Effector memory CD4-positive, alpha-beta T cell (primary cell): ENCODE results near the gene RPS5.
"Not testable (repeated sequence)": the region's sequence is repeated elsewhere in the genome, so short reads cannot be mapped to it uniquely, and the experiment has no call there.

Experiments used
- DNase-seq, 3 donors: peaks; one replicate each; pipeline ENCODE4 v3.0.0-alpha.2; 2020
- H3K27ac ChIP-seq: 2 replicates; pipeline ENCODE4 v1.7.0; 2013; ENCODE audit warnings: mild to moderate bottlenecking, low read length, moderate library complexity; ENCODE audit not compliant: insufficient read depth, poor library complexity, severe bottlenecking
- H3K27me3 ChIP-seq: replicated peaks from 2 replicates; pipeline ENCODE4 v1.7.0; 2013; ENCODE audit warnings: mild to moderate bottlenecking, low read length; ENCODE audit not compliant: insufficient read depth, control insufficient read depth, poor library complexity, severe bottlenecking
- H3K36me3 ChIP-seq: 2 replicates; pipeline ENCODE4 v1.7.0; 2013; ENCODE audit warnings: mild to moderate bottlenecking, low read length, moderate library complexity; ENCODE audit not compliant: control insufficient read depth, insufficient read depth
- H3K4me1 ChIP-seq: 2 replicates; pipeline ENCODE4 v1.7.0; 2013; ENCODE audit warnings: low read length, mild to moderate bottlenecking; ENCODE audit not compliant: control insufficient read depth, insufficient read depth, poor library complexity, severe bottlenecking
- H3K4me3 ChIP-seq: 2 replicates; pipeline ENCODE4 v1.7.0; 2013; ENCODE audit warnings: low read length, low read depth, mild to moderate bottlenecking; ENCODE audit not compliant: insufficient read depth, poor library complexity, severe bottlenecking
- H3K9me3 ChIP-seq: 2 replicates; pipeline ENCODE4 v1.7.0; 2013; ENCODE audit warnings: mild to moderate bottlenecking, low read length, moderate library complexity; ENCODE audit not compliant: control insufficient read depth

RPS5 gene

GRCh38 chr19:58372311-58373133 lies 14.5 kb upstream of the RPS5 start:
- H3K4me3 ChIP-seq, result no peak overlapping the region
- no peaks in the 10 kb centered on the region for H3K4me1 ChIP-seq
- H3K36me3 ChIP-seq, result no peaks in the 10 kb centered on the region
- no peak for DNase-seq
- no peaks in the 10 kb centered on the region for H3K27me3 ChIP-seq
- H3K9me3 ChIP-seq, result no peaks in the 10 kb centered on the region
- H3K27ac ChIP-seq, result no peak overlapping the region

- DNase-seq, result no peak
- Histone ChIP-seq H3K4me1 (no peaks in the 10 kb centered on the region), H3K27me3 (no peaks in the 10 kb centered on the region), H3K4me3 (no peak overlapping the region), H3K36me3 (no peaks in the 10 kb centered on the region), H3K27ac (no peak overlapping the region), H3K9me3 (no peaks in the 10 kb centered on the region)
Observed at GRCh38 chr19:58374200-58374599, 12.9 kb upstream of the RPS5 start.

GRCh38 chr19:58376724-58377123 lies 10.3 kb upstream of the RPS5 start:
- H3K27me3 ChIP-seq, H3K9me3 ChIP-seq, H3K4me3 ChIP-seq, DNase-seq, H3K36me3 ChIP-seq, H3K27ac ChIP-seq, H3K4me1 ChIP-seq: not testable (repeated sequence)

- no peaks in the 10 kb centered on the region for H3K36me3 ChIP-seq
- no peak for DNase-seq
- H3K9me3 ChIP-seq, result no peaks in the 10 kb centered on the region
- H3K4me1 ChIP-seq, result peaks cover 14% of the 10 kb centered on the region
- no peaks in the 10 kb centered on the region for H3K27me3 ChIP-seq
- H3K27ac ChIP-seq, result no peak overlapping the region
- H3K4me3 ChIP-seq, result no peak overlapping the region
Observed at GRCh38 chr19:58379246-58379645, 7.8 kb upstream of the RPS5 start.

GRCh38 chr19:58380037-58380661 lies 6.9 kb upstream of the RPS5 start:
- H3K4me3 ChIP-seq, result peak overlapping the region; percentile 74
- no peak for DNase-seq
- peak overlapping the region; percentile 93 for H3K27ac ChIP-seq
- H3K9me3 ChIP-seq, result no peaks in the 10 kb centered on the region
- peaks cover 14% of the 10 kb centered on the region for H3K4me1 ChIP-seq
- H3K36me3 ChIP-seq, result no peaks in the 10 kb centered on the region
- no peaks in the 10 kb centered on the region for H3K27me3 ChIP-seq

GRCh38 chr19:58380662-58381459 lies 6.2 kb upstream of the RPS5 start, which contains the start of gene ZNF837:
ZNF837 (minus strand) TSS chr19:58381030; CDS start chr19:58369332, 11,698 bp downstream.
- Histone ChIP-seq H3K4me3 (peak within 1 kb of the TSS; percentile 74), H3K9me3 (no peaks in the 10 kb centered on the region)

GRCh38 chr19:58381460-58382212 lies 5.4 kb upstream of the RPS5 start:
- Histone ChIP-seq H3K4me3 (peak overlapping the region; percentile 51), H3K4me1 (peaks cover 29% of the 10 kb centered on the region), H3K36me3 (no peaks in the 10 kb centered on the region), H3K9me3 (no peaks in the 10 kb centered on the region), H3K27ac (peak overlapping the region; percentile 93), H3K27me3 (no peaks in the 10 kb centered on the region)
- no peak for DNase-seq

More at GRCh38 chr19:58380662-58381459, 6.2 kb upstream of the RPS5 start, which contains the start of gene ZNF837:
- peak; percentile 98 to 99 (median 98) for DNase-seq
- Histone ChIP-seq H3K27me3 (no peaks in the 10 kb centered on the region), H3K4me1 (peaks cover 22% of the 10 kb centered on the region), H3K36me3 (no peaks in the 10 kb centered on the region), H3K27ac (peak within 1 kb of the TSS; percentile 93)

- H3K9me3 ChIP-seq, result no peaks in the 10 kb centered on the region
- no peak overlapping the region for H3K27ac ChIP-seq
- H3K4me1 ChIP-seq, result peaks cover 40% of the 10 kb centered on the region
- DNase-seq, result no peak
- no peak overlapping the region for H3K4me3 ChIP-seq
- no peaks in the 10 kb centered on the region for H3K27me3 ChIP-seq
- no peaks in the 10 kb centered on the region for H3K36me3 ChIP-seq
Observed at GRCh38 chr19:58382997-58383603, 4.0 kb upstream of the RPS5 start.

- Histone ChIP-seq H3K4me1 (peaks cover 35% of the 10 kb centered on the region), H3K4me3 (peak overlapping the region; percentile 71), H3K36me3 (peaks cover 6% of the 10 kb centered on the region), H3K27ac (peak overlapping the region; percentile 98), H3K9me3 (no peaks in the 10 kb centered on the region), H3K27me3 (no peaks in the 10 kb centered on the region)
- no peak for DNase-seq
Observed at GRCh38 chr19:58385313-58385890, 1.7 kb upstream of the RPS5 start.
